Stimulated activated CD8-positive, alpha-beta memory T cell treated with anti-CD3 and anti-CD28 coated beads, Interleukin-2, amount 100 ng/mL, for 48 hours (primary cell): ENCODE results near the gene ARHGEF10L.

Experiments used
- DNase-seq, 2 donors: peaks; one replicate each; pipeline ENCODE4 v3.0.0-alpha.2; 2020; ENCODE audit warnings: low read depth in 2 of 2

The ARHGEF10L gene

DNA sequence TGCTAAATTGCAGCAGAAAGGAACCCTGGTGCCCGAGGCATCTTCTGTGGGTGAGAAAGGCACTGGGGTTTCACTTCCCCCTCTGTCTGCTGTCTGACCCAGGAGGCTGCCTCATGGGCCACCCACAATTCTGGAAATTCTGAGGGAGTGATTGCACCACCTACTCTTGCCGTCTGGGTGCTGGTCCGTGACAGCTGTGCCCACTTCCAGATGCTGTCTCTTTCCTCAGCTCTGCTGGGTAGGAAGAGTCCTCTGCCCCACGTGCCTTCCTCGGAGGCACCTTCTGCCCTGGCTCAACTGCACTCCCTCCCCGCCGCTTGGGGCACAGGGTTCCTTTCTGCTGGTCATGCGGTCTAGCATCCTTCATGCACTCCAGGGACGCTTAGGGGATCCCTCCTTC lies 96.3 kb downstream of the ARHGEF10L start:
- no peak for DNase-seq

DNA sequence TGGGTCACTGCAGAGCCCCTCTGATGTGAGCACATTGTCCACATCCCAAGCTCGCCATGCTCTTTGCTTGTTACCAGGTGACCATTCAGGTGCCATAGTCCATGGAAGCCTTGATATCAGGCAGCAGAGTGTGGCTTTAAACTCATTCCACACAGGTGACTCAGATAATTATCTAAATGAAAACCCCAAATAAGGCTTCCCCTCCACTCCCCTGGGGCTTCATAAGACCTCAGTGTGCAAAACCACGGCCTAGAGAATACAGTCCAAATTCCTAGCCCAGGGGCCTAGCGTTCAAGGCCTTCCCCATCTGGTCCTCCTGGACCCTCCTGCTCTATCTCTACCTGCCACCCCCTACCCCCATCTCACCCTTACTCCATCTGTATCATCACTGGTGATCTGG lies 97.1 kb downstream of the ARHGEF10L start:
- no peak for DNase-seq

DNA sequence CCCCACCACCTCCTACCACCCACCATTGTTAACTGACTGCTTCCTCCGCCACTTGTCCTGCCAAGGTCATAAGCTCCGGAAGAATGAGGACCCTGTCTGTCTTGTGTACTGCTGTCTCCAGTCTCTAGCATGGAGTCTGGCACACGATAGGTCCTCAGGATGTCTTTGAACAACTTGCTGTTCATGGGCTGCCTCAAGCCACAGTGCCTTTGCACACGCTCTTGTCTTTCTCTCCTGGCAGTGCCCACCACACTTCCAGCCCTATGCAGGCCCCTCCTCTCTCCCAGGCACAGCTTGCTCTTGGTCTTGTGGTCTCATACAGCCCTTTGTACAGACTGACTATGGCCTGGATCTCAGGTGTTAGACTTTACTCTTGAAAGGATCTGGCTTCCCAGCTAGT lies 97.6 kb downstream of the ARHGEF10L start:
- no peak for DNase-seq

DNA sequence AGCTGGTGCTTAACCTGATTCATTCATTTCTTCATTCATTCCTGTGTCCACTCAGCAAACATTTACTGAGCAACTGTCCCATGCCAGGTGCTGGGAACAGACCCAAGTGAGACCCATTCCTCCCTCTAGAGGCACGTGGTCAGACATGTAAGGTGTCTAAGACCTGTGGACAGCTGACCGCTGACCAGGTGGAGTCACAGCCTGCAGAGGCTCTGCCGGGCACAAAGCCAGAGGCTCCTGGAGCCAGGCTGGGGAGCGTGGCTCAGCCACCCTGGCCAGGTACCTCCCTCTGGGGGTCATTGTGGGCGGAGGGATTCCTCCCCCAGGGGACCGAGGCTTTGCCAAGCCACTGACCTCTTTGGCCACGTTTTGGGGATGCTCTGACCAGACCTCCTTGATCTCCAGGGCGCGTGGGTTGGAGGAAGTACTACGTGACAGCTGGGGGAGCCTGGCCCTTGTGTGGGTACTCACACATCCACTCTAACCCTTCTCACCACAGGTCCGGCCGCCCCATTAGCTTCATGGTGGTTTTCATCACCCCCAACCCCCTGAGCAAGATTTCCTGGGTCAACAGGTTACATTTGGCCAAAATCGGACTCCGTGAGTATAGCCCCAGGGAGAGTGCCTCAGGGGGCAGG lies 100.3 kb downstream of the ARHGEF10L start:
- DNase-seq: no peak

DNA sequence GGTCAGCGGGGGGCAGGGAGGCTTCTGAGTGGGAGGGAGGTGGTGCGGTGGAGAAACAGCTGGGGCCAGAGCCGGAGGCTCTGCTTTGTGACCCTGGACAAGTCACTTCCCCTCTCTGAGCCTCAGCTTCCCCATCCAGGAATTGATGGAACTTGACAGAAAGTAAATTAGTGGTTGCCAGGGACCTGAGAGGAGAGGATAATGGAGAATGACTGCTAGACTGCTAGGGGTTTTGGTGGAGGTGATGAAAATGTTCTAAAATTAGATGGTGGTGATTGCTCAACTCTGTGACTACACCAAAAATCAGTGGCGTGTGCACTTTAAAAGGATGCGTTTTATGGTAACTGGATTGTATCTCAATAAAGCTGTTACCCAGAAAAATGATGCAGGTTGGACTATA lies 100.9 kb downstream of the ARHGEF10L start:
- no peak for DNase-seq

DNA sequence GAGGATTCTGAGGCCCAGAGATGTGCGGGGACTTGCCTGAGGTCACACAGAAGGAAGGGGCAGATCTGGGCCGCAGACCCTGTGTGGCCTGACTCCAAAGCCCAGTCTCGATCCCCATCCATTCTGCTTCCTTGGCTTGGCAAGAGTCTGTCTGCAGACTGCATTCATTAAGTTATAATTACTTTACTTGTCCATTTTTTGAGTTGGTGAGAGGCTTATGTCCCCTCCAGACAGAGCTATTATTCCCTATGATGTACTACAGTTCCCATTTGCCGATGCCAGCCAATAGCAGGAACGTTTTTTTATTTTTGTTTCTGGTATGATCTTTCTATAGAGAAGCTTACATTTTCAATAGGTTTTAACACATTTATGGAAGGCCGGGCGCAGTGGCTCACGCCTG lies 101.5 kb downstream of the ARHGEF10L start:
- DNase-seq: no peak

DNA sequence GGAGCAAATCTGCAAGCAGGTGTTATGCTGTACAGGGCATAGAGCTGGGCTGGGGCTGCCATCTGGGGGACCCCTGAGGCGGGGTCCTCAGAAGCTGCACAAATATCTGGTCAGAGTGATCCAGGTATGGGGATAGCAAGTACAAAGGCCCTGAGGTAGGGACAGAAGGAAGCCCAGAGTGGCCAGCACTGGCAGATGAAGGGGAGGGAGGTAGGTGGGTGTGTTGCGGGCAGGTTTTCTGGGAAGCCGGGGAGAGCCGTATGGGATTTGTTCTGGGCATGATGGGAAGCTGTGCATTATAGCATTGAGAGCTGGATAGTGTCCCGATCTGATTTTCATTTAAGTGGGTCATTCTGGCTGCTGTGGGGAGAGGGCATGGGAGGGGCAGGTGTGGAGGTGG lies 102.7 kb downstream of the ARHGEF10L start:
- DNase-seq: no peak

DNA sequence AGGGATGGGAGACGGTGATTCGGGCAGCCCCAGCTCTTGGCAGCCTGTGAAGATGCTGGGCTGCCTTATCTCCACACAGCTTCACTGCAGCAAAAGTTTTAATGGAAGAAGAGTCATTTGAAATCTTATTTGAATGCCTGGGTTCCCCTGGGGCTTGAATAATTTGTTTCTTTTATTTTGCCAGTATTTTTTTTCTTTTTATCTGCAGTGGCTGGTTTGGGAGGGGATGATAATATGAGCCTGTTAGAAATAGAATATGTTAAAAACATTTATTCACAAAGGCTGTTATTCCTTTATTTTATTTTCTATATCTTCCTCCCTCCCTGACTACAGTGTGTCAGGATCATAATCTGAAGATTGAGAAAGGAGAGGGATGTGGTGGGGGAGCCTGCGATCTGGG lies 103.4 kb downstream of the ARHGEF10L start:
- DNase-seq: no peak

DNA sequence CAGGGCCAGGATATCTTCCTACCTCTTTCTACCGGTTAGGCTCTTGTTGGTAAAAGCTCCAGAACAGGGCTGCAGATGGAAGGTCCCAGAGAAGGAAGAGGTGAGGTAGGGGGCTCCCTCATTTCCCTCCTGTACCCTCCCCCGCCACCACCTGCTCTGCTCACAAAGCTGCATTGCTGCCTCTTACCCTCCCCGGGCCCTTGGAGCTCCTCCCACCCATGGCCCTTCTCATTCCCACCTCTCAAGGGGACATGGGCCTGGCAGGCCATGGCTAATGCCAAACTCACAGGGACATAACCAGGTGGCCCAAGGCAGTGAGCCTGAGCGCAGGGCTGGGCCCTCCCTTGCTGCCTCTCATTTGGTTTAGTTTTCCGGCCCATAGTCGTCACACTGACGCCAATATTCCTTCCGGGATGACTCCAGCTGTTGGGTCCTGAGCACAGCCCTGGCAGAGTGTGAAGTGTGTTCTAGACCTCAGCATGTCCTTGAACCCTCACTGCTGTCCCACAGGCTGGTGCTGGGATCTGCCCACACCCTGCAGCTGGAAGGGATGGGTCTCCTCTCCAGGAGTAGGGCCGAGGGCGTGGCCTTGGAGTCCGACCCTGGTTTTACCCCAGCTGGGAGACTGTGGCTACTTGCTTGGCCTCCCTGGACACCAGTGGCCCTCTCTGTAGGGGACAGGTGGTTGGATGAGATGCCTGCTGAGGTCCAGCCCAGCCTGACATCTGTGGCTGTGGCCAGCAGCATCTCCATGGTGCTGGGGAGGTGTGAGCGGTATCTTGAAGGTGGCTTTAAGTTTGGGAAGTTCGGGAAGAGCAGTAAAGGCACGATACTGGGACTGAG lies 104.6 kb downstream of the ARHGEF10L start:
- no peak for DNase-seq

DNA sequence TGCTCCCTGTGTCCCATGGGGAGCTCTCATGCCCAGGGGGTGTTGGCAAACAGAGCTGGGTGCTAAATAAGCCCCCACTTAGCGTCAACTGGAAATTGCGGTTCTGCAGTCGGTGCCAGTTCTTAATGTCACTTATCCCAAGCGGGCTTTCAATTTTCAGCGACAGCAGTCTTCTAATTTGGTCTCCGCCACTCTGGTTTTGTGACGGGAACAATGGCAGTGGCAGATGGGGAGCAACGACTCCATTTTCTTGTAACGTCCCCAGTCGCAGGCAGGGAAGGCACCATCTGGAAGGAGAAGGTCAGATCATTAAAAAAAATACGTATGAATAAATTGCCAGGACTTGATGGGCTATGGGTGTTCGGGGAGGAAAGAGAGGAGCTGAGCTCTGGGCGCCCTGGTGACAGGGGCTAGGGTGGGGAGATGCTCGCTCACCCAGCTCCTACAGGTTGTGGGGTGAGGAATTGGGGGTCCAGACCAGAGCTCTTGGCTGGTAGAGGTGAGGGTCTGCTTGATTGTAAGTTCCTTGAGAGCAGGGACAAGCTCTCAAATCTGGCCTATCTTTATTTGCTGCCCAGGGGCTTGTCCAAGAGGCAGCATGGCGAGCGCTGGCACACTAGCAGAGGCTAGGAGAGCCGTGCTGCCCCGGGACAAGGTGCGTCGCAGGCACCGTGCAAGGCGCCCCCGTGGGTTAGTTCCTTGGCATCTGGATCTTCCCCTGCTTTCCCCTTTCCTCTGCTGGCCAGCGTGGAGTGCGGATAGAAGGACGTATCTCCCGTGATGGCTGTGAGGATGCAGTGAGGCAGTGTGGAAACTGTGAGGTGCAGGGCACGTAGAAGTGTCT lies 105.8 kb downstream of the ARHGEF10L start:
- DNase-seq: no peak

DNA sequence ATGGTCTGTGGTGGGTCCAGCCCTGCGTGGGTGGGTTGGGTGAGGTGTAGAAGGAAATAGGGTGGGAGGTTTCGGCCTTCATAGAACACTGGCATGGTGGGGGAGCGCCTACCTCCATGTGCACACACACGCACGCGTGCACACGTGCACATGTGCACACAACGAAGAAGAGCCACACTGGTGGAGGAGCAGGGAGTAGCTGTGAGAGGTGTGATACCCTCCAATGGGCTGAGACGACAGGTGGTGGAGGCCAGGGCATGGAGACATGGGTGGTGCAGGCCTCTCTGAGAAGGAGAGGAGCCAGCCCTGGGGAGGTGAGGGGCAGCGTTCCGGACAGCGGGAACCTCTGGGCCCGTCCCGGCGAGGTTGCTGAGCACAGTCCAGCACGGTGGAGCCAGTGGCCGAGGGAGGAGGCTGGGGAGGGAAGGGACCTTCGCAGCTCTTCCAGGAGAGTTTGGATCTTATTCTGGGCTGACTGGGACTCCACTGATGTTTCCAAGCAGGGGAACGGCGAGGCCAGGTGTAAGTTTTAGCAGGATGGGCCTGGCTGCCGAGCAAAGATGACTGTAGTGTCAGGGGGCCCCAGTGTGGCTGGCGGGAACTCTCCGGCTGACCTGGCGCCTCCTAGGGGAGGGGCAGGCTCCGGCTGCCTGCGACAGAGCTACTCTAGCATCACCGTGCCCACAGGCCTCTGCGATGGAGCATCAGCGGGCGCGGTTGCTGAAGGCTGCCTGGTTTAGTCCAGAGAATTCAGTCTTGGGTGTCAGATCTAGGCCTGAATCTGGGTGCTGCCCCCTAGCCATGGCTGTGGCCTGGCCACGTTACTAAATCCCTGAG lies 107.2 kb downstream of the ARHGEF10L start:
- no peak for DNase-seq

DNA sequence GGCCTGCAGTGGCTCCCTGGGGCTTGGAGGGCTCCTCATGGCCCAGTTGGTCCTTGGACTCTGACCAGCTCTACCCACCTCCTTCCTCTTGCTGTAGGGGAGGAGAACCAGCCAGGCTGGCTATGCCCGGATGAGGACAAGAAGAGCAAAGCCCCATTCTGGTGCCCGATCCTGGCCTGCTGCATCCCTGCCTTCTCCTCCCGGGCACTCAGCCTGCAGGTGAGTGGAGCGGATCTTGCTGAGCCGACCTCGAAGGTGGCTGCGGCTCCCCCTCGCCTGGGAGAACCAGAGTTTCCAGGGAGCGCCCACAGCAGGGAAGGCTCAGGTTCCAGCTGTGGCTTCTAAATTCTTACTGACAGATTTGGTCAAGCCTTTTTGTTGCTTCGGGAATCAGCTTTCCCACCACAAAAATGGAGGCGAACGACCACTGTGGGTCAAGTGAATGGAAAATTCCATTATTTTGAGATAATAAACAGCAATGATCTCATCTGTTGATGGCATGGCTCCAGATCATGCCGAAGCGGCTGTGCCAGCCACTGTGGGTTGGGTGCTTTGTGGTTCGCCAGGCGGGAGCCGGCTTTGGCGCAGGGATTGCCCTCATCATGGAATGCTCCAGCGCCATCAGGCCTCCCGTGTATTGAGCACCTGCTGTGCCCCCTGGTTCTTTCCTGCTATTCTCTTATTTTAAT lies 109.1 kb downstream of the ARHGEF10L start:
- DNase-seq: no peak

DNA sequence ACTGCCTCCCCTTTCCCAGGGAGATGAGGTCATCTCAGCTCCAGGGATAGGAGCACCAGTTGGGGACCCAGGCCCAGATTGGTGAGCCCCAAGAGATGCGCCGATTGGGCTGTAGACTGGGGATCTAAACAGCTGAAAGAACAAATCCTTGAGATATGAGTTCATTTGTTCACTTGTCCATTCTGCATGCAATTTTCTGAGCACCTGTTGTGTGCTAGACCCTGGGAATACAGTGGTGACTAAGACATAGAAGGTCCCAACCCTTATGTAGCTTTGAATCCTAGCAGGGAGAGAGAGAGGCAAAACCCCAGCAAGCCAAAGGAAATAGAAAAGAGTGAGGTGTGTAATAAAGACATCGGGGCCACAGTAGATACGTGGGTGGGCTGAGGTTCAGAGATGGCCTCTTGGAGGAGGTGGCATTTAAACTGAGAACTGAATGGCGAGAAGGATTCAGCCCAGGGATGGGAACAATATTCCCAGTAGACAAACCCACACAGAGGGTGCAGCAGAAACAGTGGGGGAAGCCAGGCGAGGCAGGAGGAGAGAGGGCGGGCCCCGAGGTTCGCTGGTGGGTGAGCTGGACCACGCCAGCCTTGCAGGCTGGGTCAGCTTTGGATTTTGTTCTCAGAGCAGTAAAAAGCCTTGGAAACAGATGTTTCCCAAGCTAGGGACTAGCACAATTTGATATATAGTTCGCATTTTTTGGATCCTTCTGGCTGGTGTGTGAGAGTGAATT lies 110.0 kb downstream of the ARHGEF10L start:
- no peak for DNase-seq

DNA sequence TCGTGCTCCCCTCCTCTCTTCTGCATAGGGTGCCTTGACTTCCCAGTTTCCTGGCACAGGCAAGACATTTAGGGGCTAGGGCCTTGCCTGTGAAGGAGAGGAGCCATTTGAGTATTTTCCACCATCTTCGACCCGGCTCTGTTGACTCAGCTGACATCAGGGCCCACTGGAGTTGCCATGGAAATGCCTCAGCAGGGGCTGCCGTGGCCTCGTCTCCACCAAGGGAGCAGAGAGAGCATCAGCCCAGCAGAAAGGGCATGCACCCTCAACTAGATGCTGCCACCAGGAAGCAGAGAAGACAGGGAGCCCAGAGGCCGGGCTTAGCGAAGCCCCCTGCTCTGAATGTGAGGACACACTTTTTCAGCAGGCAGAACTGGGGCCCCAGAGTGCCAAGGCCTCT lies 113.8 kb downstream of the ARHGEF10L start:
- no peak for DNase-seq

DNA sequence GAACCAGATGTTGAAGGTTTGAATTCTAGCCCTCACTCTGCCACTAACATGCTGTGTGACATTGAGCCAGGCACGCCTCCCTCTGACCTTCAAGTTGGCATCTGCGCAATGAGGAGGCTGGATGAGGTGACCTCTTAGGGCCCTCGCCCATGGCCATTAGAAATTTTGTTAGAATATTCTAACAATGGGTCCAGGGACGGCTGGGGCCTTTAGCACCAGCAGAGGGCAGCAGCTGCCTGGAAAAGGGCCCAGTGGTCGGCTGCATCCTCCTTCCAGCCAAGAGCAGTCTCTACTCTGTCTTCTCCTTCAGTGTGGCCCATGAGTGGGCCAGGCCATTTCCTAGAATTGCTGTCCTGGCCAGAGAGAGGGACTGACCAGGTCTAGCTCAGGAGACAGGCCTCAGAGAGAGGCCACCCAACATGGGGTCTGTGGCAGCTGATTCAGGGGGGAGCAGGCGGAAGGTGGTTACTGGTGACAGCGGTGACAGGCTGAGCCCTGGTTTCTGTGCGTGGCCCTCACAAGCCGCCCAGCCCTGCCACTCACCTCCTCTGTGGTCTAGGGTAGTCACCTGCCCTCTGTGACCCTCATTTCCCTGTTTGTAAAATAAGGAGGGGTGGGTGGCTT lies 114.3 kb downstream of the ARHGEF10L start:
- peak; percentile 7 to 17 for DNase-seq

DNA sequence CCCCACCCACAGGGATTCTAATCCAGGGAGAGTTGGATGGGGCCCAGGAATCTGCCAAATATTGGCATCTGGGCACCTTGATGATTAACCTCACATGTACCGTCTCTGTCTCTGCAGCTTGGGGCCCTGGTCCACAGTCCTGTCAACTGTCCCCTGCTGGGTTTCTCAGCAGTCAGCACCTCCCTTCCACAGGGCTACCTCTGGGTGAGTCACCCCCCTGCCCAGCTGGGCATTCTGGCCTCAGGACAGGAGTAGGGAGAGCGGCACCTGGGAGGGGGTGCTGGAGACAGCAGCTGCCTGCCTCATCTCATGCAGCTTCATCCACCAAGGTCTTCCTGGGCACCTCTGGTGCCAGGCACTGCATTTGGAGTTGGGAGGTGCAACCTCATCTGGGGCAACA lies 115.0 kb downstream of the ARHGEF10L start:
- no peak for DNase-seq

DNA sequence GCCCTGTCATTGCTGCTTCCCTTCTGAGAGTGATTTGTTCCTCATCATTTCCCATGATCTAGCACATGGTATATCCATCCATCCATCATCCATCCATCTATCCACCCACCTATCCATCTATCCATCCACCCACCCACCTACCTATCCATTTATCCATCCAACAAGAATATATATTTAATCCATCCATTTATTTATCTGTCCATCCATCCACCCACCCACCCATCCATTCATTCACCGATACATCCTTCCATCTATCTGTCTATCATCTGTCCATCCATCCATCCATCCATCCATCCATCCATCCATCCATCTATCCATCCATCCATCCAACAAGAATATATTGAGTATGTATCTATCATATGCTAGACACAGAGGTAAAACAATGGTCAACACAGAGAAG lies 115.7 kb downstream of the ARHGEF10L start:
- no peak for DNase-seq

DNA sequence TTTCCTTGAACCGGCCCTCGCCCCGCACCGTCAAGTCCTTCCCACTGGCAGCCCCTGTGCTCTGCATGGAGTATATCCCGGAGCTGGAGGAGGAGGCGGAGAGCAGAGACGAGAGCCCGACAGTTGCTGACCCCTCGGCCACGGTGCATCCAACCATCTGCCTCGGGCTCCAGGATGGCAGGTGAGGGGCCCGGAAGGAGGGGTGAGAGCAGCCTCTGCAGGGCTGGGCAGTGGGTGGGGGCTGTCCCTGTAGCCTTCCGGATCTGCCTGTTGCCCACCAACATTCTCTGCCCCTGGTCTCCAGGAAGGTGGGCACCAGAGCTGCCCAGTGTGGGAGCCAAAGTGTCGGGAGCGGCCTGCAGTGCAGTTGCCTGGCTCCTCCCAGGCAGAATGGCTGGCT lies 116.4 kb downstream of the ARHGEF10L start:
- DNase-seq: no peak

DNA sequence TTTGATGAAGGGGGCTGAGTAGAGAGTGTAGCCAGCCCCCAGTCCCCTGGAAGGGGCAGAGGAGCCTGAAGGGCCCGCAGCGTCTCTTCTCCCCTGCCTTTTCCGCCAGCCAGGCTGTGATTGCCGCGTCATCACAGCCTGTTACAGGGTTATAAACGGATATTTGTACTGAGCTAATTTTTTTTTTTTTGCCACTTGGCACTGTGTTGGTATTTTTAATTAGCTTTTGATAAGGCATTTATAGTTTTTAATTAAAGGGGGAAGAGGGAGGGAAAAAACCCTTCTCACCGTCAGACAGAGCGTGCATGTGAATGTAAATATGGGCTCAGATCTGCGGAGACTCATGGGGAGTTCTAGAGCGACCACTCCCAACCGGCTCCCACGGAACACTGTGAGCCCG lies 117.9 kb downstream of the ARHGEF10L start:
- DNase-seq: no peak

DNA sequence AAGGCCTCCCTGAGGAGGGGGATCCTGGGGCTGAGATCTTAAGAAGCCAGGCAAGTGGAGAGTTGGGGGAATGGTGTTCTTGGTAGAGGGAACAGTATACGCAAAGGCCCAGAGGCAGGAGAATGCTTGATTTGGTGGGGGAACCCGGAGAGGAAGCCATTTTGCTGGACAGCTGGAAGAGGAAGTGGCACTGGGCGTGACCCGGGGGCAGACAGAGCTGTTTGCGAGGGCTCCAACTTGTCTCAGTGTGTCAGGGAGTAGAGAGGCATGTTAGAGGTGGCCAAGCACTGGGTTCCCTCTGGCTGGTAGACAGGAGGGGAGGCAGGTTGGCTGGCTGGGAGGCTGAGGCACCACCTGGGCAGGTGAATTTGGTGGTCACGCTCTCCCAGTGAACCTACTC lies 119.3 kb downstream of the ARHGEF10L start:
- no peak for DNase-seq
